Caco-2 (cell line): ENCODE results near the gene CD52. TPM values are rescaled to one million over a fixed set of nuclear protein-coding genes. Genes with fewer than 3 reads are reported as not detected.

ENCODE experiments used
- BruUV-seq: library from RNA; stranded (reverse); fragments of 400-500 nt; replicated peaks from 2 replicates; lab custom pipeline; 2021; lab: Mats Ljungman, UMichigan
- CTCF ChIA-PET: fragments of 300-600 bp; sonication (Branson Sonifier 250); formaldehyde crosslinking; loops from one replicate; lab custom pipeline; 2022; ENCODE audit warnings: antibody characterized with exemption; lab: Charles Lee
- POLR2A ChIA-PET: fragments of 300-600 bp; sonication (Branson Sonifier 250); formaldehyde crosslinking; loops from one replicate; lab custom pipeline; 2022; ENCODE audit warnings: antibody characterized with exemption; lab: Charles Lee
- DNase-seq, 2 experiments: peaks; one replicate each; pipeline versions ENCODE4 v3.0.0 to v3.0.0-alpha.2; 2020 to 2022
- H3K27me3 ChIP-seq: replicated peaks from 2 replicates; pipeline ENCODE4 v1.6.0; 2011; ENCODE audit warnings: low read length; ENCODE audit not compliant: control insufficient read depth, insufficient read depth
- H3K36me3 ChIP-seq: 2 replicates; pipeline ENCODE4 v1.5.1; 2011; ENCODE audit warnings: low read length; ENCODE audit not compliant: control insufficient read depth, insufficient read depth
- H3K4me1 ChIP-seq: fragments of 250-450 bp; sonication (Bioruptor Pico); 2 replicates; pipeline ENCODE4 v1.5.1; 2020; ENCODE audit warnings: mild to moderate bottlenecking
- H3K4me3 ChIP-seq: 2 replicates; pipeline ENCODE4 v1.5.1; 2011; ENCODE audit warnings: low read depth, mild to moderate bottlenecking, control low read depth, low read length
- H3K9me3 ChIP-seq: fragments of 250-450 bp; sonication (Bioruptor Pico); 2 replicates; pipeline ENCODE4 v1.5.1; 2020; ENCODE audit warnings: mild to moderate bottlenecking, moderate library complexity
- H3K27ac Mint-ChIP-seq: one replicate; pipeline ENCODE4 v1.8.0; 2022; ENCODE audit warnings: mixed read lengths; ENCODE audit not compliant: unreplicated experiment
- H3K27me3 Mint-ChIP-seq: one replicate; pipeline ENCODE4 v1.8.0; 2022; ENCODE audit warnings: mixed read lengths; ENCODE audit not compliant: insufficient read depth, unreplicated experiment
- H3K36me3 Mint-ChIP-seq: one replicate; pipeline ENCODE4 v1.8.0; 2022; ENCODE audit warnings: mild to moderate bottlenecking, mixed read lengths; ENCODE audit not compliant: insufficient read depth, unreplicated experiment
- H3K4me1 Mint-ChIP-seq: one replicate; pipeline ENCODE4 v1.8.0; 2022; ENCODE audit warnings: low read depth, mixed read lengths; ENCODE audit not compliant: unreplicated experiment
- H3K4me3 Mint-ChIP-seq: one replicate; pipeline ENCODE4 v1.8.0; 2022; ENCODE audit warnings: mild to moderate bottlenecking, moderate library complexity, mixed read lengths; ENCODE audit not compliant: unreplicated experiment
- H3K9me3 Mint-ChIP-seq: one replicate; pipeline ENCODE4 v1.8.0; 2022; ENCODE audit warnings: mixed read lengths; ENCODE audit not compliant: unreplicated experiment
- CTCF ChIP-seq, 2 experiments: fragments of 200-600 bp in 1 of 2; IDR thresholded peaks; 1 replicate in 1 of 2; 2 replicates in 1 of 2; pipeline versions ENCODE4 v1.5.1 to v1.8.0; 2011 to 2022; ENCODE audit warnings: antibody characterized with exemption in 1 of 2, control low read depth in 1 of 2, inconsistent platforms in 1 of 2, low read depth in 1 of 2, low read length in 1 of 2, mild to moderate bottlenecking in 1 of 2, moderate library complexity in 1 of 2; ENCODE audit not compliant: insufficient read depth in 1 of 2, severe bottlenecking in 1 of 2, unreplicated experiment in 1 of 2
- intact Hi-C: fragments of 100-400 bp; cut with micrococcal nuclease; formaldehyde crosslinking; loops from one replicate; pipeline ENCODE4 v1.10.0; 2022; ENCODE audit not compliant: unreplicated experiment
- total RNA-seq: library from RNA; stranded (reverse); gene quantifications from 2 replicates; pipeline ENCODE4 v1.2.3, GENCODE V29; 2022

The CD52 gene
- total RNA-seq, 1 experiment from 2014 or later: not detected

GRCh38 chr1:26289158-26290059, 28.3 kb upstream of the CD52 start:
- DNase-seq: no peak
- no peaks in the 10 kb centered on the region for H3K27me3 ChIP-seq
- ChIA-PET CTCF (interaction anchor here (0.7 kb wide), 1 partner anchor 116 kb away, joined by 3 read pairs; no protein-coding TSS in a partner anchor), POLR2A (no interaction called here)
- intact Hi-C loops: no loop called here
- Mint-ChIP-seq H3K4me3 (no peak overlapping the region), H3K36me3 (peaks cover 11% of the 10 kb centered on the region), H3K4me1 (peaks cover 8% of the 10 kb centered on the region), H3K27ac (no peak overlapping the region), H3K9me3 (no peaks in the 10 kb centered on the region), H3K27me3 (no peaks in the 10 kb centered on the region)
- no peaks in the 10 kb centered on the region for H3K9me3 ChIP-seq
- peaks cover 10% of the 10 kb centered on the region for H3K4me1 ChIP-seq
- H3K36me3 ChIP-seq: no peaks in the 10 kb centered on the region
- H3K4me3 ChIP-seq: no peak overlapping the region
- no TSS peak for BruUV-seq
- no peak for TF ChIP-seq CTCF (IDR thresholded peaks at IDR 0.05; ENCODE audit: insufficient read depth in 1 of 2, low read depth in 1 of 2, low read length in 1 of 2, severe bottlenecking in 1 of 2, unreplicated experiment in 1 of 2)

DNA sequence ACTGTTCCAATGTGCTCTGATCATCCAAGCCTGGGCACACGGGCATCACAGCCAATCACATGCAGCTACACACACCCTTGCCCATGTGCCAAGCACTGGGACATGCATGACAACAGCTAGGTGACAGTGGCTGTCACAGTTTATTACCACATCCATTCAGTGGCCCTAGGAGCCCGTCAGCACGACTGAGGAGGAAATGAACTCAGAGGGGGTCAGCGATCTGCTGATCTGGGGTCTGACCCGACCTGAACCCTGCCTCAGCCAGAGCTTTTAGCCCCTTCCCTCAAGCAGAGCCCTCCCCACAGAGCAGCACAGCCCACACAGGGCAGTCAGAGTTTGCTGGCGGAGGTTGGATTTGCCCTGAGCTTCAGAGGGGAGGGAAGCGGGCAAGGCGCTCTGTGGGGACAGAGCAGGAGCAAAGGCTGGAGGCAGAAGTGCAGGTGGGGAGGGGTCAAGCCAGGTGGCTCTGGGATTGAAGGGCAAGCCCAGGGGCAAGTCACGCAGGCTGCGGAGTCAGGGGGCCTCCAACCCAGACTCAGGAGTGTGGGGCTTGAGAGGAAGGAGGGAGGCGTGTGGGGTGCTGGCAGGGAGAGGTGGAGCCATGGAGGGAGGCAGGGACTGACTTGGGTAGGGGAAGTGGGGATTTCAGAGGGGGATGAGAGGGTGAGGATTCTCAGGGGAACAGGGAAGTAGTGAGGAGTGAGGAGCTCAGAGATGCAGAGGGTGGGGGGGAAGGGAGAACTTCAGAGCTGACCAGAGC, 27.5 kb upstream of the CD52 start:
- H3K36me3 ChIP-seq: no peaks in the 10 kb centered on the region
- TF ChIP-seq CTCF (IDR thresholded peaks at IDR 0.05; ENCODE audit: insufficient read depth in 1 of 2, low read depth in 1 of 2, low read length in 1 of 2, severe bottlenecking in 1 of 2, unreplicated experiment in 1 of 2): no peak
- no peaks in the 10 kb centered on the region for H3K27me3 Mint-ChIP-seq
- no peaks in the 10 kb centered on the region for H3K9me3 Mint-ChIP-seq
- ChIA-PET POLR2A (no interaction called here), CTCF (no interaction called here)
- peaks cover 1% of the 10 kb centered on the region; the same call in 1 of the 2 replicates for H3K4me1 ChIP-seq
- no peak for DNase-seq
- H3K4me3 ChIP-seq: no peak overlapping the region
- H3K4me1 Mint-ChIP-seq: no peaks in the 10 kb centered on the region
- H3K36me3 Mint-ChIP-seq: peaks cover 4% of the 10 kb centered on the region
- H3K9me3 ChIP-seq: no peaks in the 10 kb centered on the region
- no peak overlapping the region for H3K4me3 Mint-ChIP-seq
- intact Hi-C loops: no loop called here
- no peaks in the 10 kb centered on the region for H3K27me3 ChIP-seq
- H3K27ac Mint-ChIP-seq: no peak overlapping the region
- BruUV-seq: no TSS peak

GRCh38 chr1:26290882-26291261, 26.9 kb upstream of the CD52 start:
- no peak for TF ChIP-seq CTCF (IDR thresholded peaks at IDR 0.05; ENCODE audit: insufficient read depth in 1 of 2, low read depth in 1 of 2, low read length in 1 of 2, severe bottlenecking in 1 of 2, unreplicated experiment in 1 of 2)
- H3K27me3 Mint-ChIP-seq: no peaks in the 10 kb centered on the region
- intact Hi-C loops: no loop called here
- H3K27me3 ChIP-seq: no peaks in the 10 kb centered on the region
- no peaks in the 10 kb centered on the region for H3K4me1 Mint-ChIP-seq
- CTCF ChIA-PET: no interaction called here
- no peaks in the 10 kb centered on the region for H3K36me3 ChIP-seq
- no TSS peak for BruUV-seq
- H3K9me3 ChIP-seq: no peaks in the 10 kb centered on the region
- no peak overlapping the region for H3K4me3 ChIP-seq
- no peak overlapping the region for H3K4me3 Mint-ChIP-seq
- no peaks in the 10 kb centered on the region for H3K9me3 Mint-ChIP-seq
- DNase-seq: no peak
- H3K4me1 ChIP-seq: no peaks in the 10 kb centered on the region
- no peak overlapping the region for H3K27ac Mint-ChIP-seq
- POLR2A ChIA-PET: no interaction called here
- peaks cover 4% of the 10 kb centered on the region for H3K36me3 Mint-ChIP-seq
